Measurements from ENCODE around the gene ZNF584. TPM values are rescaled to one million over a fixed set of nuclear protein-coding genes. Genes with fewer than 3 reads are reported as not detected.
A peak's percentile ranks its signal among the peaks of the same experiment; 100 is the strongest.

ZNF584 gene
- total and polyA plus RNA-seq, 10 of the 15 experiments (the other 5 are each of a cell fraction or from before 2014, with no cell fraction given), result 2.0 to 10.7 (median 6.3) TPM

GRCh38 chr19:58380662-58381459 is 27.6 kb upstream of the ZNF584 start, which contains the start of gene ZNF837:
ZNF837 (minus strand) TSS chr19:58381030; CDS start chr19:58369332, 11,698 bp downstream.
- CTCF ChIA-PET, result interaction anchor here (1.2 to 1.5 kb wide), 2 partner anchors 18 kb away, joined by 4 to 8 read pairs; partner anchors contain the start of gene ZNF497
- 1% methylated on average over 73 of the region's 83 CpGs for WGBS (ENCODE audit: insufficient coverage, insufficient replicate concordance, low lambda C conversion rate, missing lambda C conversion rate)
- RAD21 ChIA-PET (ENCODE audit: unreplicated experiment), result interaction anchor here (0.7 to 2.1 kb wide), 7 partner anchors 17 to 139 kb away, joined by 3 to 11 read pairs (median 5); partner anchors contain the start of genes ZBTB45, ZNF497, ZNF584 and ZSCAN22
- Histone ChIP-seq H3K4me2 (ENCODE audit: control insufficient read depth, insufficient read depth) (peak within 1 kb of the TSS; percentile 99), H2AFZ (ENCODE audit: control insufficient read depth, low read depth, low read length) (peak within 1 kb of the TSS; percentile 86), H3K79me2 (ENCODE audit: control insufficient read depth, insufficient read depth, low read length) (peaks cover 3% of the 10 kb centered on the region), H3K4me1 (ENCODE audit: control insufficient read depth, insufficient read depth, low read length) (peaks cover 22% of the 10 kb centered on the region), H3K27me3 (replicated peaks in 1 of 2; ENCODE audit: control insufficient read depth in 2 of 2, insufficient read depth in 2 of 2, low read length in 1 of 2) (no peaks in the 10 kb centered on the region), H3K9me3 (replicated peaks; ENCODE audit: control insufficient read depth, insufficient read depth, low read length) (no peaks in the 10 kb centered on the region), H3K4me3 (peak within 1 kb of the TSS; percentile 87), H3K36me3 (ENCODE audit: control insufficient read depth in 2 of 2, insufficient read depth in 2 of 2, low read length in 1 of 2) (no peaks in the 10 kb centered on the region), H3K9ac (ENCODE audit: control insufficient read depth, insufficient read depth, low read length) (peak within 1 kb of the TSS; percentile 80), H3K27ac (ENCODE audit: control insufficient read depth, insufficient read depth) (peak within 1 kb of the TSS; percentile 85), H4K20me1 (ENCODE audit: control insufficient read depth, insufficient read depth) (no peaks in the 10 kb centered on the region)
- SMC1A ChIA-PET (ENCODE audit: uncharacterized antibody, unreplicated experiment), result interaction anchor here (1.1 to 1.4 kb wide), 2 partner anchors 11 to 18 kb away, joined by 3 to 10 read pairs; partner anchors contain the start of gene ZNF497
- no TSS peak for BruUV-seq (replicated peaks)
- FAIRE-seq (peak; percentile 99), DNase-seq (ENCODE audit: low read depth, low spot score) (peak; percentile 99), ATAC-seq (peak; percentile 90)
- in situ Hi-C loops (cut with MboI), result no loop called here
- POLR2A ChIA-PET, result interaction anchor here (0.6 to 2.1 kb wide), 10 partner anchors 18 to 569 kb away, joined by 3 to 13 read pairs (median 4); partner anchors contain the start of genes CHMP2A, TRIM28, ZNF497 and ZSCAN22
- intact Hi-C loops (cut with micrococcal nuclease; ENCODE audit: unreplicated experiment), result loop anchor here (2.0 kb wide), 3 partner anchors 18 to 138 kb away; partner anchors contain the start of genes ZBTB45, ZNF497 and ZSCAN22
- TF ChIP-seq KAT2A (conservative IDR thresholded peaks at IDR 0.05; ENCODE audit: control insufficient read depth, low read depth, low read length) (no peak), RAD21 (IDR thresholded peaks at IDR 0.05; ENCODE audit: insufficient read depth, low read depth, low read length) (no peak), JUND (IDR thresholded peaks at IDR 0.05; ENCODE audit: low read depth, low read length) (0 out of 2 replicates have a peak, but pooled peaks have one; percentile 25), MTA2 (IDR thresholded peaks at IDR 0.05; ENCODE audit: low read depth) (no peak), IRF5 (IDR thresholded peaks at IDR 0.05; ENCODE audit: borderline replicate concordance) (no peak), NFYA (IDR thresholded peaks at IDR 0.05; ENCODE audit: borderline replicate concordance, low read depth, low read length) (peak; percentile 41; the same call in 1 of the 2 replicates), ETV6 (conservative IDR thresholded peaks at IDR 0.05 in 1 of 2, IDR thresholded peaks at IDR 0.05 in 1 of 2; ENCODE audit: borderline replicate concordance in 1 of 2, low read depth in 1 of 2) (peak in 1 of 2 experiments; percentile 53; a peak in 2 of 4 replicates), REST (IDR thresholded peaks at IDR 0.05; ENCODE audit: low read depth, low read length) (no peak)
- TF ChIP-seq, protein P1, sequence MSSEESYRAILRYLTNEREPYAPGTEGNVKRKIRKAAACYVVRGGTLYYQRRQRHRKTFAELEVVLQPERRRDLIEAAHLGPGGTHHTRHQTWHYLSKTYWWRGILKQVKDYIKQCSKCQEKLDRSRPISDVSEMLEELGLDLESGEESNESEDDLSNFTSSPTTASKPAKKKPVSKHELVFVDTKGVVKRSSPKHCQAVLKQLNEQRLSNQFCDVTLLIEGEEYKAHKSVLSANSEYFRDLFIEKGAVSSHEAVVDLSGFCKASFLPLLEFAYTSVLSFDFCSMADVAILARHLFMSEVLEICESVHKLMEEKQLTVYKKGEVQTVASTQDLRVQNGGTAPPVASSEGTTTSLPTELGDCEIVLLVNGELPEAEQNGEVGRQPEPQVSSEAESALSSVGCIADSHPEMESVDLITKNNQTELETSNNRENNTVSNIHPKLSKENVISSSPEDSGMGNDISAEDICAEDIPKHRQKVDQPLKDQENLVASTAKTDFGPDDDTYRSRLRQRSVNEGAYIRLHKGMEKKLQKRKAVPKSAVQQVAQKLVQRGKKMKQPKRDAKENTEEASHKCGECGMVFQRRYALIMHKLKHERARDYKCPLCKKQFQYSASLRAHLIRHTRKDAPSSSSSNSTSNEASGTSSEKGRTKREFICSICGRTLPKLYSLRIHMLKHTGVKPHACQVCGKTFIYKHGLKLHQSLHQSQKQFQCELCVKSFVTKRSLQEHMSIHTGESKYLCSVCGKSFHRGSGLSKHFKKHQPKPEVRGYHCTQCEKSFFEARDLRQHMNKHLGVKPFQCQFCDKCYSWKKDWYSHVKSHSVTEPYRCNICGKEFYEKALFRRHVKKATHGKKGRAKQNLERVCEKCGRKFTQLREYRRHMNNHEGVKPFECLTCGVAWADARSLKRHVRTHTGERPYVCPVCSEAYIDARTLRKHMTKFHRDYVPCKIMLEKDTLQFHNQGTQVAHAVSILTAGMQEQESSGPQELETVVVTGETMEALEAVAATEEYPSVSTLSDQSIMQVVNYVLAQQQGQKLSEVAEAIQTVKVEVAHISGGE (CRISPR knock-in tag; IDR thresholded peaks at IDR 0.05), result peak; percentile 98
